ENCODE data around the gene FMNL2.
"Not testable (repeated sequence)": the region's sequence is repeated elsewhere in the genome, so short reads cannot be mapped to it uniquely, and the experiment has no call there.

FMNL2 gene

DNA sequence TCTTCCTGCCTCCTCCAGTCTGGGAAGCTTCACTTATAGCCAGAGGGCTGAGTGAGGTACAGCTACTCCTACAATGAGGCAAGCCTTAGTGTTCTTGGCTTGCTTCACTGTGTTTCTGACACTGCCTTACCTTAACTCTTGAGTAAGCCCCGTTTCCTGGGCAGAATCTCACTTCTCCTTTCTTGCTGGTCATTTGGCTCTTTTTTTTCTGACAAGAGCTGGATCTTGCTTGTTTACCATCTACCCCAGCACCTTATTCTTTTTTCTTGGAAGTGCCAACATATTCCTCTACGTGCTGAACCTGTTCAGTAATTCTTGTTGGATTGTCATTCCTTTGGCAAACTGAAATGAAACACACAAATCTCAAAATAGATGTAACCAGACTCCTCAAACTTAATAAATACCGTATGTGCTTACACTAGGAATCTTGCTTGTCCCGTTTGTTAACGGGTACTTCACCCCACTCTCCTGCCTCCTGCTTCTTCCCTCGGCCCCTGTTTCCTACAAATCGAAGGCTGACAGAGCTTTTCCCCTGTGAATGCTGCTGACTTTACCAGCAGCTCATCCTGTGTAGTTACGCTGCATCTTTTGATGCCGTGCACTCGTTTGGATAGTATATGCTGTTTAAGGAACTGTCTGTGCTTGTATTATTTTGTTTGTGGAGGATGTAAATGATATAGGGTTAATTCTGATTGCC lies 132.2 kb downstream of the FMNL2 start:
- in situ Hi-C loops (cut with HindIII; ENCODE audit: low sequenced_read_pairs) = no loop called here

DNA sequence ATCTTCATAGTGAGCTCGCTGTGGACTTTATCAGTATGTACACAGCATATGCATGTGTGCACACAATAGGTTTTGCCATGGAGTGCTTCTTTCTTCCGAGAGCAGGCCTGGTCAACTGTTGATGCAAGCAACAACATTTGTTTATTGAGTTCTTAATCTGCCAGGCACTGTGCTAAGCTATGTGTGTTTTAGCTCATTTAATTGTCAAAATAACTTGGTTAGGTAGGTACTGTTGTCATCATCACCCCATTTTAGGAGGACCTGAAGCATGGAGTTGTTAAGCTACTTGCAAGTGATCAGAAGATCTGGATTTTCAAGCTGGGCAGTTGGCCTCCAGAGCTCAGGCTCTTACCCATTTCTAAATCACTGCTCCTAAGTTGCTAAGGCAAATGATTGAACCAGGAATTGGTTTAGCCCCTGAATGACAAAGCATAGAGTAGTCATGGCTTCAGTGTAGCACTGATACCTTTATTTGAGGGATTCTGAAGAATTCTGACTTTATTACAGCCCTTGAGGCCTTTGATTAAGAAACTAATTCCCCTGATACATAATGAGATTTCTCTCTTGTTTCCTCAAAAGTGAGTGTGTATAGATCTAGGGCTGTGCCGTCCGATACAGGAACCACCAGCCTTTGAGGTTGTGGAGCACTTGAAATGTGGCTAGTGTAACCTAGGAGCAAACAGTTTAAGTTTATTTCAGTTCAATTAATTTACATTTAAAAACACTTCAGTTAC lies 132.9 kb downstream of the FMNL2 start:
- in situ Hi-C loops (cut with HindIII; ENCODE audit: low sequenced_read_pairs) = no loop called here

DNA sequence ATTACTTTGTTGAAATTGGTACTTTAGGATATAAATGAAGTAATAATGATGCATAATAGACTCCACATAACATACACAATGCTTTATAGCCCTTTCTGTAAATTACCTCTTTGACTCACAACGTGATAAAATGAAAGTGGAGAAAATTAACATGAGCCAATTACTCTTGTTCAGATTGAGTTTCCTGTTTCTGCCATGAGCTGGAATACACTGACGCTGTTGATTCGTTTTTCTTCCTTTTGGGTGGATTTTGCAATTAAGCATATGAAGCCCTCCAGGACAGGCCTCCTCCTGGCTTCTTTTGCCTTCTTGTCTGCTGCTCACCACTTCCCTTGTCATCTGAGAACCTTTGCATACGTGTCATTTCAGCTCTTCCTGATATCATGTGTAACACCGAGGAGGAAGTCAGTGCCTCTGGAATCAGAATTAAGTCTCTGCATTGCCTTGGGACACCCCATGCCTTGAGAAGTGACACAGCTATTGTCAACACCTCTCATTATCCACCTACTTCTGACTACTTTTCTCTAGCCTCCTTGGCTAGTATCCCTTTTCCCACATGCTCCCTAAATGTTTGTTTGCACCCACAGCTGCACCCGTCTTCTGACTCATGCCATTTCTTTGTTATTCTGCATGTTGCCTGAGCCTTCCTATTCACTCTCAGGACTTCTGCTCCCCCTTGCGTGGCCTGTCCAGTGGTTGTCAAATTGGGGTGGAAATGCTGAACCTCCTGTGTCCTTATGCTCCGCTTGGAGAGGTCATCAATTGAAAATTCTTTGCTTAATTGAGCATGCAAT lies 134.1 kb downstream of the FMNL2 start:
- in situ Hi-C loops (cut with HindIII; ENCODE audit: low sequenced_read_pairs) = no loop called here

DNA sequence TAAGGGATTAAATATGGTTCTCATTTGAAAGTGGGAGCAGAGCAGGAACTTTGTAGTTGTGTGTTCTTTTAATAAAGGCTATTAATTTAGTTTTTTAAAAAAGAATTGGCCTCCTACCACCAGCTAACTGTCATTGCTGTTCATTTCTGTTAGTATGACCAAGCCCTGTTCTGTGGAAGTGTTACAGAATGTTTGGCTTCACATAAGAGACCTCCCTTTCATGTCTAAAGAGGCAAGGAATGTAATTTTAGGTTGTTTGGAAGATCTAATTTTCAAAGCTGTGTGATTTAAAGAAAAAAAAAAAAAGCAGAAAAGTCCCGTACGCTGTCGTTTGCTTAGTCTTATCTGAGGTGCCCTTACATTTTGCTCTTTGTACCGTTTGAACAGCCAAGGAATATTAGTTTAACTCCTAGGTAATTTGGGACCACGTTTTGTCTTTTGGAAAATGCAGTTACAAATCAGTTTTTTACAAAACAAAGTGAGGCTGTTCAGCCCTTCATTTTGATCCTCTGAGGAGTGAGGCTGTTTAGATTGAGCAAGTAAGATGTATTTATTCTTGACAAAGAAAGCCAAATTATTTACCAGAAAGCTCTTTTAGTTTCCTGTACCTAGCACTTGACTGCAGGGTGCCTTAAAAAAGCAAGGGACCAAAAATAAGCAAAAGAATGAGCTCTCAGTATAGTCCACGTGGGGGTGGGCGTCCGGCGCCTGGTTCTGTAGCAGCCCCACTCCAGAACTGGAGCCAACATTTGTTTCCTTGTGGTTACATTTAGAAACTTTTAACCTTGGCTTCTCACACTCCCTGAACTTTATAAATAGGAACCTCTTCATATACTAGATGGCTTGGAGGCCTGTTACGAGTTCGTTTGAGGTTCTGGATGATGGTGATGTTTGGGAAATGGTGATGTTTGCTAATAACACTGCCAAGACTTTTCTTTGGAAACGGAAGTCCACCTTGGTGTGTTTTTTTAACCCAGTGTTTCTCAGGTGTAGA lies 136.2 kb downstream of the FMNL2 start:
- in situ Hi-C loops (cut with HindIII; ENCODE audit: low sequenced_read_pairs) = no loop called here

DNA sequence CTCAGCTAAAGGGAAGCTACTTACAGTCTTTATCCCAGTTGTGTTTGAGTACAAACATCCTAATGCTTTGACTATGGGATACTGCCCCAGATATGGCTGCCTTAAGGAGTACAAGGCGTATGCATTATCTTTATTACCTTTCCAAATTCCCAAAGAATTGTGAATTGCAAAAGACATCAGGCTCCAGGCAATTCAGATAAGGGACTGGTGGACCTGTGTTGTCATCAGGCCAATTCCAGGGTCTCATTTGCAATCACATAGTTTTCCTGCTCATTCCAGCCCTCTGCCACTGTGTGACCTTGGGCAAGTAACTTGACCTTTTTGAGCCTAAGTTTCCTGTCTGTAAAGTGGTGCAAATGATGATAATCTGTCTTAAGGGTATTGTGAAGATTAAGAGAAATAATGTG lies 137.5 kb downstream of the FMNL2 start:
- in situ Hi-C loops (cut with HindIII; ENCODE audit: low sequenced_read_pairs) = no loop called here

DNA sequence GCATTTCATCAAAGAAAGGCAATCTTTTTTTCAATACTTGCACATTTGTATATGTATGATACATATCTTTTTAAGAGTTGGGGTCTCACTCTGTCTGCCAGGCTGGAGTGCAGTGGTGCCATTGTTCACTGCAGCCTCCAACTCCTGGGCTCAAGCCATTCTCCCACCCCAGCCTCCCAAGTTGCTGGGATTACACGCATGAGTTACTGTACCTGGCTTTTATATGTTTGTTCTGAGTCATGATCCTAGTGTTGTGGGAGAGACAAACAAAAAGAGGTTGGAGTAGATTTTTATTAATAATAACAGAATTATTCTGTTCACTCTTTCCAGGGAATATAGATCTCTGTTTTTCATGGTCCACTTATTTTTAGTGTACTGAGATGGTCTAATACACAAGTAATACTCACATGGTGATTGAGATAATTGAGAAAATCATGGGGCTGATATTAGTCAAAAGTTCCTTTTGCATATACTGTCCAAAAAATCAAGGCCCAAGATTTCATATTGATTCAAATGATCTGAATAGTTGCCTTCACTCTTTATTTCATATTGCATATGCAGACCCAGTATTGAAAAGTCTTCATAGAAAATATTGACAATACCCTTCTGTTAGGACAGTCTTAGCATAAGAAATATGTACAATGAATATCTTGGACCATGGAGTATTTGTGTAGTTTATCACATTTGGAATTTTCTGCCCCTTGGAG lies 138.3 kb downstream of the FMNL2 start:
- in situ Hi-C loops (cut with HindIII; ENCODE audit: low sequenced_read_pairs) = no loop called here

DNA sequence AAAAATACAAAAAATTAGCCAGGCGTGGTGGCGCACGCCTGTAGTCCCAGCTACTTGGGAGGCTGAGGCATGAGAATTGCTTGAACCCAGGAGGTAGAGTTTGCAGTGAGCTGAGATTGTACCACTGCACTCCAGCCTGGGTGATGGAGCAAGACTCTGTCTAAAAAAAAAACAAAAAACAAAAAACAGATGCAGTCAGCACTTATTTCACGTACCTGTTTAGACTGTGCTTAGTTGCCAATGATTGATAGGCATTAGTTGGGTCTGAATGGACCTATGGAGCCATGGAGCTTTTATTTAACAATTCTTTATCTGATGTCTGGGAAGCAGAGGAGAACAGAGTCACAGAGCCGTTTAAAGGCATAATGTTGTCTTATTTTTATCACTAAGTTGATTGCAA lies 139.5 kb downstream of the FMNL2 start:
- in situ Hi-C loops (cut with HindIII; ENCODE audit: low sequenced_read_pairs) = not testable (repeated sequence)

DNA sequence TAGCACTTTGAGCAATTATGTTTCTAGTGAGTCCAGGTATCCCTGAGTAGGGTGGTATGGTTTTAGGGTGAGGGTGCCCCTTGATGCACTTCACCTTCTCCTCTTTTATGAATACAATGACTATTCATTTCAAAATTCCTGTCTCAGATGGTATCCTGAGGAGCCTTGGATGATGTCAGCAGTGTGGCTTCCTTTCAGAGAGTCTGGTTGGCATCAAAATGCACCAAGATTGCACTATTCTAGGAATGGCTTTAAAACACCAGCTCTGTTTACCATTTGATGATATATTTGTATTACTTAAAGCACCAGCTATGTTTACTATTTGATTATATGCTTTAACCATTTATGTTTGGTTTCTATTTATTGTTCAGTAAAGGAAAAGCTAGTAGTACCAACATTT lies 141.0 kb downstream of the FMNL2 start:
- in situ Hi-C loops (cut with HindIII; ENCODE audit: low sequenced_read_pairs) = no loop called here

DNA sequence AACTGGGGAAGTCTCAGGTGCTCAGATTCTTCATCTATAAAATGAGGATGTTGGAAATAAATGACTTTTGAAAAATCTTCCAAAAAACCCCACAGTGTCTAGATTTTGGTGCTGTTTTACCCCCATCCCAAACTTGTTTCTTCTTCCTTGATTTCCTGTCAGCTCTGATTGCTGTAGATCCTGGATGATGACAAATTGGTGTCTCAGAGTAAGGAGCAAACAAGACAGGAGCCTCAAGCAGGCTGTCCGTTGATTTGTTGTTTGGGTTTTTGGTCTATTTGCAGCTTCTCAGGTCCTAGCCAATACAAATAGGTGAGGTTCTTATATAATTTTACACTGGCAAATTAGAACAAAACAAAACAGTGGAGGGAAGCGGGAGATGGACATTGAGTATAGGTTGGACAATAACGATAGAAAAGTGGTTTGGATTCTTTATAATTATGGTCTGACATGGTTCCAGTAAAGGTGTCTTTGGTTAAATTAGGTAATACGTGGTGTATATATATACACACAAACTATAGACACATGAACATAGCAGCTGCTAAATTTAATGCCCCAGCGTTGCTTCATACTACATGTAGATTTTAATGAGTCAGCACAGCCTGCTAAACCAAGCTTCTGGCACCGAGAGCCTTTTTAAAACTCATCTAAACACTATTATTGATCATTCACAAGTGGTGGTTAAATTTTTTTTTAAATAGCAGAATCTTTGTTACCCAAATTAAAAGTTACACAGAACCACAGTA lies 142.5 kb downstream of the FMNL2 start:
- in situ Hi-C loops (cut with HindIII; ENCODE audit: low sequenced_read_pairs) = no loop called here

DNA sequence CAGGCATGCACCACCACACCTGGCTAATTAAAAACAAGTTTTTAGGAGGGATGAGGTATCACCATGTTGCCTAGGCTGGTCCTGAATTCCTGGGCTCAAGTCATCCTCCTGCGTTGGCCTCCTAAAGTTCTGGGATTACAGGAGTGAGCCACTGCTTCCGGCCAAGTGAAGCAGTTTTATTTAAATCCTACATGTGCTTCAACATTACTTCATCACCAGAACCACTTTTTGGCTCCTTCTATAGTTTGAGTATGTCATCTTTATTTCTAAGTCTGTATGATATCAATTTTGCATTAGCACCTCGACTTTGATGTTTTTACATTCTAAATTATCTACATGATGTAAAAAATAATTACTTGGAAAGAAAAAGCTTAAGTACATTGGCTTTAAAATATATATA lies 144.3 kb downstream of the FMNL2 start:
- in situ Hi-C loops (cut with HindIII; ENCODE audit: low sequenced_read_pairs) = no loop called here

DNA sequence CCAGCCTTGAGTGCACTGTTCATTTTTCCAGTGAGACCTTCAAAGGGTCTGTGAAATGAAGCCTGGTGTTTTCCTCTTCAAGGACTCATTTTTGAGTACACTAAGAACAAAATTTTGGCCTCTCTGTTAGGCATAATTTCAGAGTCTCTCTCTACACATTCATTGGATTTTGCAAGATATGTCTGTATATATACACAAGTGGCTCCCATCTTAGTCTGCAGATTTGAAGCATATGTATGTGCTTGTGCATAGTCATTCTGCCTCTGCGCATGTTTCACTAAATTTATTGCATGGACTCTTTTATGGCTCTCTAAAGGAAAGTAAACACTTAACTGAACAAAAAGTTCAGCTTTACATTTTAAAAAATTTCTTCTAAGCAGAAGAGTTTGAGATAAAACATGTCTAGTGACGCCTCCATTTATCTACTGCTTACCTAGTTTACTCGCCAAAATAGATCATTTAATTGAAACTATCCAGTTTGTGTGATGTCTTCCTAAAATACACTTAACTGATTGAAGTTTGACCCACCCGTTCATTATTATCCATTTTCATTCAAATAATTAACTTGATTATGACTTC lies 145.9 kb downstream of the FMNL2 start:
- in situ Hi-C loops (cut with HindIII; ENCODE audit: low sequenced_read_pairs) = no loop called here

DNA sequence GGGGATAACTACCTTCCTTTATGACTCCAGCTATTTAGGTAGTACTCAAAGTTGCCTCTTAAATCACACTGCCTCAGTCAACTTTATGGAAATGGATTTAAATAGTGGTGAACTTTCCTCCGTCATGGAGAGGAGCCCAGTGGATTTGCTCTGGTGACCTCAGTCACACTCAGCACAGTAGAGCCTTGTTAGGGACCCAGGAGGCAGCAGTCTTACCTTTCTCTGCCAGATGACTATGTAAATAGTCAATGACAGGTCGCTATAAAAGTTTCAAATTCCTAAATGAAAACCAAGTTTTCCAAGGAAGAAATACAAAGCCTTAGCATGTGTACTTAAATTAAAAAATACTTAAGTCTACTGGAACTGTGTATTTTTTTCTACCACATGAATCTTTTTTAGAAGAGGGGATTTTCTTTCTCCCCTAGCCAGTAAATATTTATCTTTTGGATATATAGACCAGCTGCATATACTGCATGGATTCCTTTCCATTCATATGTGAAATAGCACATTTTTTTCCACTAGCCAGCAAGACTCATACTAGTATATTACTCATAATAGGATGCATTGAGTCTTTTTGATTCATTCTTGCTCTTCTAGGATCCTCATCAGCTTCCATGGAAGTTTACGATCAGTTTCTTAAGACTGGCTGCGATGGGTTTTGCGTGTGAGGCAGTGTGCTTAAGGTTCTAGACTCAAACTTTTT lies 147.1 kb downstream of the FMNL2 start:
- in situ Hi-C loops (cut with HindIII; ENCODE audit: low sequenced_read_pairs) = no loop called here

DNA sequence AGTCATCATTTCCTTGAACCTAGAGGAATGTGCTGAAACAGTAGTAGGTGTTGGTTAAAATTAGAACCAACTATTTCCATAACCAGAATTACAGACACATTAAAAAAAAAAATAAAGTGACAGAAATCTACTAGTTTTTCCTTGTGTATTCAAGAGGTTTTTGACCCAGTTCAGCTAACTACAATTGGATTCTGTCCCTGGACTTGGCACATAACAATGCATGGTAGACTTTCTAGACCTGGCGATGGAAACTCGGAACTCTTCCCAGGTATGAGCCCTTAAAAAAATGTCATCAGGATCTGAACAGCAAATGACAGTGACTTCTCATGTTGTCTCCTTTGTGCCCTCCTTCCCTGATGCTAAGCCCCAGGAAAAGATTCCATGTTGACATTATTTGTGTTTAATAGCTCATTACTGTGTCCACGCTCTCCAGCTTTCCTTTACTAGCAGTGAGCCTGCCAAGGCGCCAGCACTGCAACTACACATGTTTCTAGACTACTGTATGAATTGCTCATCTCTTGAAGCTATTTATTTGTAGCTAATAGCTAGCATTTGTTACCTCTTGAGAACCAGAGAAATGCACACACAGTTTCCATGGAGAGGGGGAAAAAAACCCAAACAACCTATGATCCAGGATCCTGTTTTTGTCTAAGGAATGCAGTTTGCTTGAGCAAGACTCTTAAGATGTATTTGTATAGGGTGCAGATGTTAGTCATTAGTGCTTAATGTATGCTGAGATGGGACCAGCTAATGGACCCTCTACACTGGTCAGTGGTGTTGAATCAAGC lies 148.5 kb downstream of the FMNL2 start:
- in situ Hi-C loops (cut with HindIII; ENCODE audit: low sequenced_read_pairs) = no loop called here

DNA sequence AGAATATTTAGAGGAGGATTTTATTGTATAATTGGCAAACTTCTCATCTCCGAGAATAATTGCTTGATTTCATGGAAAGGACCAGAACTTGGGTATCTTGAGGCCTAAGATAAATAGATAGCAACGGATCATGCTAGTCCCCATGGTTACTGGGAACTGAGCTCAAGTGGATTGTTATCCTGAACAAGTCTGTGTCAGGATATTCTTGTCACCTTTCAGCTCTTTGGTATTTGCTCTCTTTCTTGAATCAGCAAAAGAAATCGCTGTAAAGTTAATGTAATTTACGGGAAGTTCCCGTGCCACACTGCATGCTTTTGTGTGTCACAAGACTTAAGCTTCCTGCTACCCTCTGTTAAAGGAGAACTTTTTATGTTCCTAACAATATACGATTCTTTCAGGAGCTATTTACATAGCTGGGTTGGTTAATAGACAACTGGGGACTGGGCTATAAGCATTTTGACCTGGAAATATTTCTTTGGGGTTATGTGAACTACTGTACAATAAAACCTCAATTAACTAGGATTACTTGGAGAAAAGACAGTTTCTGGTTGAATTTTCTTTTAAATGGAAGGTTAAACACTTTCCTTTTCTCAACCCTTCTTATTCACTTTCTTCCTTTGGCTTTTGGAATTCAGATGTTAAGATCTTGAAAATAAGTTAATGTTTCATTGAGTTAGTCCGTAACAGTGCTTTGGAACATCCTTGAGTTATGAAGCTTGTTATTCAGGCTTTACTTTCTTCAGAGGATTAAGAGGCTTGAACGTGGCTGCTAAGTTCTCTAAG lies 151.2 kb downstream of the FMNL2 start:
- in situ Hi-C loops (cut with HindIII; ENCODE audit: low sequenced_read_pairs) = no loop called here

DNA sequence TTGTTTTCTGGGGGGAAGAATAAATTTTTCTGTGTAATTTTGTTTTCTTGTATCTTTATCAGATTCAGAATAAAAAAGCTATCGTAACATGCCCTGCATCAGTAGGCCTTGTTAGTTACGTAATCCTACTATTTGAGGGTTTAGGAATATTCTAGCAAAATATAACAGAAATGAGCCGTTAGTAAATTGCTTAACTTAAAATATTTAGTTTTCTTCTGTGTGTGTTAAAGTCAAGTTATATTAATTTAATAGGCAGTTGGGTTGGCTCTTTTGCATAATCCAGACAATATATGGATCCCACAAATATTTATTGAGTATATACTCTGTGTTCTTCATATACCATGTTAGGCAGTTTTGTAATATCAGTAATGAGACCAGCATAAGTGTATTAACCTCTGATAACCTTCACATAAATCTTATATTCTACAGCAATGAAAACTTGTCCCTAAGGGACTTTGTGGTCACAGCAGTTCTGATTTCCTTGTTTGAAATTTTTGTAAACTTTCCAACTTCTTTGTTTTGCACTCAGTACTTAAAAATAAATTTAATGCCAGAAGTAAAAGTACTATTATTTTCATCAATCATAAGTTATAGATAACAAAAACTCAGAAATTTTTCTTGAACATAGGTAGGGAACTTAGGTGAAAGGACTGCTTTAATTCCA lies 151.9 kb downstream of the FMNL2 start:
- in situ Hi-C loops (cut with HindIII; ENCODE audit: low sequenced_read_pairs) = no loop called here

DNA sequence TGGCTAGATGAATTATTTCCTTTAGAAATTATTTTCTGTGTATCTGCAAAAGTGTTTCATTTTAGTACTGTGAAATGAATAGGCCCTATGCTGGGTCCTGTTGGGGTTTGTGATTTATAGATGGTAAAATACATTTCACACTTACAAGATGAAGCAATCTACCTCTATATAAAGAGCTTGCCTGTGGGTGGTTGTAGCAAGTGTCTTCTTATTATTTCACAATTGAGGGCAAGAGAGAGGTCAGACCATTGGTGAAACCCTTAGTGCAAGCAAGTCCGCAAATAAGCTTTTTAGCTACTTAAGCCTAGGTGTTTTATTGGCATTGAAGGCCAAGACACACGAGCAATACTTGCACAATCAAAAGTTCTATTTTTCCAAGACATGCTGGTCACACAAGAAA lies 153.1 kb downstream of the FMNL2 start:
- in situ Hi-C loops (cut with HindIII; ENCODE audit: low sequenced_read_pairs) = no loop called here
